ENCODE measurements around the gene CAMK2D. TPM values are rescaled to one million over a fixed set of nuclear protein-coding genes. Genes with fewer than 3 reads are reported as not detected.
A peak's percentile ranks its signal among the peaks of the same experiment; 100 is the strongest.

The CAMK2D gene
- total RNA-seq, 1 experiment from 2014 or later = 22.1 TPM

GRCh38 chr4:113449410-113449974, 312.0 kb downstream of the CAMK2D start:
- DNase-seq = no peak

DNA sequence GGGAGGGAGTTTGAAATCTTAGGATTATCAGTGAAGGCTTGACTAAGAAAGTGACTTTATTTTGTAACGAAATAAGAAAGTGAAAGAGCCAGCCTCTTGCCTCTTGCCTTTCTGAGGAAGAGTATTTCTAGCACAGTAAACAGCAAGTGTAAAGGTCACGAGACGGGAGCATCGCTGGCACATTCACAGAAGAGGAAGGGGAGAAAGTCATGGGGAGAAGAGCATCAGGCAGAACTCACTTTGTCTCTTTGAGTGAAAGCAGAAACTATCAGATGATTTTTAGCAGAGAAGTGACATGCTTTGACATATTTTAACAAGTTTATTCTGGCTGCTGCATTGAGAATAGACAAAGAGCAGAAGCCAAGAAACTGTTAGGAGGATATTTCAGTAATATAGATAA, 313.8 kb downstream of the CAMK2D start:
- no peaks in the 10 kb centered on the region for H3K36me3 Mint-ChIP-seq (ENCODE audit: insufficient read depth, unreplicated experiment)
- H3K27ac Mint-ChIP-seq (ENCODE audit: unreplicated experiment) = no peak overlapping the region
- H3K9me3 Mint-ChIP-seq (ENCODE audit: low read depth, unreplicated experiment) = no peaks in the 10 kb centered on the region
- CTCF ChIA-PET = no interaction called here
- H3K4me1 Mint-ChIP-seq (ENCODE audit: low read depth, unreplicated experiment) = peaks cover 24% of the 10 kb centered on the region
- intact Hi-C loops (cut with micrococcal nuclease; ENCODE audit: unreplicated experiment) = no loop called here
- no peak for TF ChIP-seq CTCF (IDR thresholded peaks at IDR 0.05; ENCODE audit: unreplicated experiment)
- BruUV-seq (replicated peaks) = no TSS peak
- no peaks in the 10 kb centered on the region for H3K27me3 Mint-ChIP-seq (ENCODE audit: unreplicated experiment)
- DNase-seq = no peak
- H3K4me3 Mint-ChIP-seq (ENCODE audit: low read depth, unreplicated experiment) = no peak overlapping the region

More at GRCh38 chr4:113449410-113449974, 312.0 kb downstream of the CAMK2D start:
- intact Hi-C loops (cut with micrococcal nuclease; ENCODE audit: unreplicated experiment) = no loop called here
- BruUV-seq (replicated peaks) = no TSS peak
- Mint-ChIP-seq H3K36me3 (ENCODE audit: insufficient read depth, unreplicated experiment) (no peaks in the 10 kb centered on the region), H3K27ac (ENCODE audit: unreplicated experiment) (no peak overlapping the region), H3K4me3 (ENCODE audit: low read depth, unreplicated experiment) (no peak overlapping the region), H3K4me1 (ENCODE audit: low read depth, unreplicated experiment) (peaks cover 13% of the 10 kb centered on the region), H3K9me3 (ENCODE audit: low read depth, unreplicated experiment) (no peaks in the 10 kb centered on the region), H3K27me3 (ENCODE audit: unreplicated experiment) (no peaks in the 10 kb centered on the region)
- TF ChIP-seq CTCF (IDR thresholded peaks at IDR 0.05; ENCODE audit: unreplicated experiment) = no peak
- CTCF ChIA-PET = interaction anchor here (0.8 kb wide), 1 partner anchor 85 kb away, joined by 3 read pairs; no protein-coding TSS in a partner anchor

DNA sequence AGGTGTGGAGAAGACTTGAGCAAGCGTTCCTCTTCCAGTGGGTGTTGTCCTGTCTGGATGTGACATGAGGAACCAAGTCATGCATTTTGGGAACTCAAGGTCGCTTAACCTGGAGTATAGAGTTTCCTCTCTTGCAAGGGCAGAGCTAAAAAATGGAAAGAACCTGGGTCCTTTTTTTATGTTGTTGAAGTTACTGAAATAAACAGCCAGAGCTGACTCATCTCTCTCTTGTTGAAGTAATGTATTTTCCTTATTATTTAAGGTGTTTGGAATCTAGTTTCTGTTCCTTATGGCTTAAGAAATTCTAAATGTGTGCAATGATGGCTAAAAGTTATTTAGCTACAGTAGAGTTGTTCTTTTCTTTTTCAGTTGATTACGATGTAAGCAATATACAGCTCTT, 314.5 kb downstream of the CAMK2D start:
- no peak for TF ChIP-seq CTCF (IDR thresholded peaks at IDR 0.05; ENCODE audit: unreplicated experiment)
- Mint-ChIP-seq H3K9me3 (ENCODE audit: low read depth, unreplicated experiment) (no peaks in the 10 kb centered on the region), H3K4me3 (ENCODE audit: low read depth, unreplicated experiment) (no peak overlapping the region), H3K4me1 (ENCODE audit: low read depth, unreplicated experiment) (peaks cover 24% of the 10 kb centered on the region), H3K27me3 (ENCODE audit: unreplicated experiment) (no peaks in the 10 kb centered on the region), H3K36me3 (ENCODE audit: insufficient read depth, unreplicated experiment) (no peaks in the 10 kb centered on the region), H3K27ac (ENCODE audit: unreplicated experiment) (no peak overlapping the region)
- CTCF ChIA-PET = interaction anchor here (1.5 kb wide), 1 partner anchor 21 kb away, joined by 7 read pairs; no protein-coding TSS in a partner anchor
- intact Hi-C loops (cut with micrococcal nuclease; ENCODE audit: unreplicated experiment) = no loop called here
- no TSS peak for BruUV-seq (replicated peaks)
- DNase-seq = no peak

- H3K4me1 Mint-ChIP-seq (ENCODE audit: low read depth, unreplicated experiment) = peaks cover 24% of the 10 kb centered on the region
- H3K9me3 Mint-ChIP-seq (ENCODE audit: low read depth, unreplicated experiment) = no peaks in the 10 kb centered on the region
- H3K36me3 Mint-ChIP-seq (ENCODE audit: insufficient read depth, unreplicated experiment) = no peaks in the 10 kb centered on the region
- DNase-seq = peak; percentile 32
- intact Hi-C loops (cut with micrococcal nuclease; ENCODE audit: unreplicated experiment) = no loop called here
- H3K27ac Mint-ChIP-seq (ENCODE audit: unreplicated experiment) = peak overlapping the region; percentile 79
- H3K4me3 Mint-ChIP-seq (ENCODE audit: low read depth, unreplicated experiment) = no peak overlapping the region
- BruUV-seq (replicated peaks) = no TSS peak
- CTCF ChIA-PET = interaction anchor here (1.0 to 1.5 kb wide), 2 partner anchors 22 to 102 kb away, joined by 4 to 7 read pairs; no protein-coding TSS in a partner anchor
- no peaks in the 10 kb centered on the region for H3K27me3 Mint-ChIP-seq (ENCODE audit: unreplicated experiment)
- no peak for TF ChIP-seq CTCF (IDR thresholded peaks at IDR 0.05; ENCODE audit: unreplicated experiment)
Observed at GRCh38 chr4:113446019-113446418, 315.5 kb downstream of the CAMK2D start.

All from Calu3 (cell line).